Stimulated activated CD8-positive, alpha-beta memory T cell treated with anti-CD3 and anti-CD28 coated beads, Interleukin-12 subunit alpha, Interleukin-12 subunit beta, amount 100 ng/mL, for 4 hours (primary cell): ENCODE results near the gene PPP2R2C.

Experiments
- DNase-seq: peaks from one replicate; pipeline ENCODE4 v3.0.0-alpha.2; 2020; ENCODE audit warnings: low read depth

The PPP2R2C gene

DNA sequence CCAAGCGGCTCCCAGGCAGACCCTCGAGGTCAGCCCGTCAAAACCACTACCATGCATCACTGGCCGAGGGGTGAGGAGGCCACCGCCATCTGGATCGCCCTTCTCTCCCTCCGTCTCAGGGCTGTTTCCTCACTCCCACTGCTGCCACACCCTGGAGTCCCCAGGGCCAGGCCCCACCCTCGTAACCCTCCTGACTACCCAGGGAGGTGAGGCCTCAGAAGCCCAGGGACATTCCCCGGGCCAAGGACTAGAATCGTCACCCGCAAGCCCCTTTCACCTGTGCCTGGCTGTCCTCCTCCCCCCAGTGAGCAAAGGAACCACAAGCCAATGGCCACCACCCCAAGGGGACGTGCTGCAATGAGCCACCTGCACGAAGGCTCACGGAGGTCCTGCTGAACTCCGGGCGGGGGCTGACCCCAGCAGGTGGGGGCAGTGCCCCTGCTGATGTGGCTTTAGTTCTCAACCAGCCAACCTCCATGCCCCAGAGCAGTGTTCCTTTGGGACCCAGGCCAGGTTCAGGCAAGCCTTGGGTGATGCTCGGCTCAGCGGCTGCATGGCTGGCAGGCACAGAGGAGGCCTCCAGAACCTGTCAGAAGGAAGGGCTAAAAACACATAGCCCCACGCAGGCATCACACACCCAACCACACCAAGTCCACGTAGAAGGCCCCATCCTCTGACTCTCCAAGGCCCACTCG, 23.8 kb downstream of the PPP2R2C start:
- DNase-seq = no peak

DNA sequence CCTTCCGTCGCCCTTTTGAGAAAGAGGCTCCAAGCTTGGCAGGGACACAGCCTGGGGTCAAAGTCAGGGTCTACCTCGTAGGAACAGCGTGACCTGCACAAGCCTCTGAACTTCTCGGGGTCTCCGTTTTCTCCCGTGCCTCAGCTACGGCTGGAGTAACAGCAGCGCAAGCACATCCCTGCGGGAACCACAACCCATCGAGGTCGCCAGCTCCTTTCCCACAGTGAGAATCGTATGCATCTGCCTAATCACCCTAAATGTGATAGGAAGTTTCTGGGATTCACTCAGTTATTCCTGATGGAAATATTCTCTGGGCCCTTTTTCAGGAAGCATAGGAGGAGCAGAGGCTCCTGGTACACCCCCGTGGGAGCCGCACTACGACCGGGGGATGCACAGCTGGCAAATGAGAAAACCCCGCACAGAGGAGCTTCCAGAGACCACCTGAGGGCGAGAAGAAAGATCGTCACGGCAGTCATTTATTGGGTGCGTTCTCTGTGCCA, 24.7 kb downstream of the PPP2R2C start:
- no peak for DNase-seq

DNA sequence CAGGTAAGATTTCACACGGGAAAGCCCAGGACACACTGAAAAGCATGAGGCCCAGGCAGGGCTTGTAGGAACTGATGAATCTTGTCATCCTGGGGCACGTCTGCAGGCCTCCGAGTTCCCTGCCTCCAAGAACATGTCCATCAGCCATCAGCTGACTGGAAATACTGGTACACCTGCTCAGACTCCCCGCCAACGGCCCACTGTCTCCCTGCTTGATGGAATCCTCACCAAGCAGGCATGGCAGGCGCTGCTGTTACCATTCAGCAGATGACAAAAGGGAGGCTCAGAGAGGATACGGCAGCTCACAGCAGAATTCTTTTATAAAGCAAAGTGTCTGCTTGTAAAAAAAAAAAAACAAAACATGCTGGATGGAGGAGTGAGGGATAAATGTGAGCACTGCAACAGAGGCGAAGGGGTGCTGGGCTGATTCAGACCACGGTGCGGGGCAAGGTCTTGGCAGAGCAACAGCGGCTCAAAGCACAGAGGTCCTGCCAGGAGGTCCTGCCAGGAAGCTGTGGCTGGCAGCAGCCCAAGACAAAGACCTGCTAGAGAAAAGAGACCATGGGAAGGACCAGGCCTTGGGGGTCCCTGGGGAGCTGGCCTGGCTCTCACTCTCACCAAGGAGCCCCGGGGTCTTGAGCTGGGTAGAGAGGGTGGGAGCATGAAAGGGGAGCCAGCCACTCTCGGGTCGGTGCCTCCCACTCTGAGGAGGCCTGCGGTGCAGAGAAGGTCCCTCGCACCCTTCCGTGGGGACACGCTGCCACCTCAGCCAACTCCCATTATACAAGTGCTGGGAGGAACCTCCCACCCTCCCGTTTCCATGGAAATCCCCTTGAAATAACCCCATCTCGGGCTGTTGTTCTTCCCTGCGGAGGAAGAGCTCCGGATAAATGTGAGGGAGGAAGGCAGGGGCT, 25.6 kb downstream of the PPP2R2C start:
- no peak for DNase-seq

DNA sequence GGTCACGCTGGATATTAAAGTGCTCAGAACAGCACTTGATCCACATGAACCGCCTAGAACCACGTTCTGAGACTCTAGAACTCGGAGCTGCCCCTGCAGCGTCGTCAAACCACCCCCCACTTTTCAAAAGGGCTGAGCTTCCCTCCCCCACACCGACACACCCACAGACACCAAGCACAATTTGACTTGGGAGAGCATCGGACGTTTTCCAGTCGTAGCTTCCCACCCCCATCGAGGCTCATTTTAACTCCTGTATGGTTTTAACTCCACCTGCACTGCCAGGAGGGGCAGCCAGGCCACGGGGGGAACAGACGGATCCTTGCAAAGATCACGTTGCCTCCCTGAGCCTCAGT, 26.3 kb downstream of the PPP2R2C start:
- DNase-seq = no peak

DNA sequence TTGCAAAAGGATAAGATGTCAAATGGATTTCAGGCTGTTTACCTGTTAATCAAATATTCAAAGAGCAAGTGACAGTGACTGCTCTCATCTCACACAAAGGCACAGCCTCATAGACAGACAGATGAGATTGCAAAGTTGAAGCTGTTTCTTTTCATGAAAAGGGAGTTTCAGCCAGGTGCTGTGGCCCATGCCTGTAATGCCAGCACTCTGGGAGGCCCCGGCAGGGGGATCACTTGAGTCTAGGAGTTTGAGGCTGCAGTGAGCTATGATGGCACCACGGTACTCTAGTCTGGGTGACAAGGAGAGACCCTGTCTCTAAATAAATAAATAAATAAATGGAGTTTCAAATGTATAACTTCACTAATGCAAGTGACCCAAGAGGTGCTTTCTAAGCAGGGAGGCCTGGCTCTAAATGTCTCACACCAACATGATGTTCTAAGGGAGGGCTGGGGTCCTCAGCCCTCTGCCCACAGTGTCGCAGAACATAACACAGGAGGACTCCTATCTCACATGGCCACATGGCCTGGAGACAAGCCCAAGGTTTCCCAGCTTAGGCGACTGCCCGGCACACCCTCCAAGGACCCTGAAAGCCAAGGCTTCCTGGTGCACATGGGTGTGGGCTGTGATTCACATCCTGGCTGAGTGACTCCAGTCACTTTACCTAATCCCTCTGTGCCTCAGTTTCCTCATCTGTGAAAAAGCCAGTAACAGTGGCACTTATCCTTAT, 26.8 kb downstream of the PPP2R2C start:
- no peak for DNase-seq

DNA sequence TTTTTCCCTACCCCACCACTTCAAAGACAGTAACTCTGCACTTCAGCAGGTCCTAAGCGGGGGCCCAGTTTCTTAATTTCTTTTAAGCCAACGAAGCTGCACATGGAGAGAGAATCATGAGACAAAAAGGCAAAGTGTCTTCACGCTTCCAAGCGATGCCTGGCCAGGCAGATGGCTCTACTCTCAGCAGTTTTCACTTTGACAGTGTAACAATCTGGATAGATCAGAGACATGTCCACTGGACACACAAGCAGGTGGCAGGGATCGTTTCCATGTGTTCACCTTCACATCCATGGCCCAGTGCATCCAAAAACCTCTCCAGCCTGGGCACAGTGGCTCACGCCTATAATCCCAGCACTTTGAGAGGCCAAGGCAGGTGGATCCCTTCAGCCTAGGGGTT, 27.8 kb downstream of the PPP2R2C start:
- DNase-seq = no peak

DNA sequence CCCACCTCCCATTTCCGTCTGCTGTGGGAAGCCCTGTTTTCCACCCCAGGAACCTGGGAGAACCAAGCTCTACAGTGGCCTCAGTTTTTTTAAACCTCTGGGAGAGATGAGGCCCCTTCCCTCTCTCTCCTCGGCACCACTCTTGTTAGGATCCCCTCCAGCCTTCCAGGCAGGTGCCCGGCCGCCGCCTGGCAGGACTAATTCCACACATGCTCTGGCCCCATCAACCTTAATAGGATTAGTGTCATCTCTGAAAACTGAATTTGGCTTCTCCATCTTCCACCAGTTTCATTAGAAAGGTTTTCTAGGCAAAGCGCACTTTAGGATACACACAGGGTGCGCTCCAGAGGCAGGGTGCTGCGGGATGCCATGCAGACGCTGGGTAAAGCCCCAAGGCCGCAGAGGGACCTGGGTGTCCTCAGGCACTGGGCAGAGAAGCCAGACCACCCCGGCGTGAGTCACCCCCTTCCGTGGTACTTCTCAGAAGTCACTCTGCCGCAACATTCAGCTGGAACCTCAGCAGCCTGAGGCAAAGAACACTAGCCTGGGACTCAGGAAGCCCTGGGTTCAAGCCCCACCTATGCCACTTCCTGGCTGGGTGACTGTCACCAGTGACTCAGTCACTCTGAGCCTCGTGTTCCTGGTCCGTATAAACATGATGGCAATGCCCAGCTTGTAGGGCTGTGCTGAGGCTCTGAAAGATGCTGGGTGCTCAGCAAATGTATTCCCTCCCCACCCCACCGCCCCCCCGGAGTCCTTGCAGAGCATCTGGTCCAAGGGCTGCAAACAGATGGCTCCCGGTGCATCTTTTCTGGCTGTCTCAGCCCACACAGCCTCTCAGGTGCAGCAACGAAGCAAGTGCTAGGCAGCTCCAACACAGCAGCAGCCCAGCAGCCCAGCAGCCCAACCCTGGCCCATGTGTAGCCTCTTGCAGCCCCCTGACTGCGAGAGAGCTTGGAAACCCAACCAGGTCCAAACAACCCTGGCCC, 29.1 kb downstream of the PPP2R2C start:
- no peak for DNase-seq

DNA sequence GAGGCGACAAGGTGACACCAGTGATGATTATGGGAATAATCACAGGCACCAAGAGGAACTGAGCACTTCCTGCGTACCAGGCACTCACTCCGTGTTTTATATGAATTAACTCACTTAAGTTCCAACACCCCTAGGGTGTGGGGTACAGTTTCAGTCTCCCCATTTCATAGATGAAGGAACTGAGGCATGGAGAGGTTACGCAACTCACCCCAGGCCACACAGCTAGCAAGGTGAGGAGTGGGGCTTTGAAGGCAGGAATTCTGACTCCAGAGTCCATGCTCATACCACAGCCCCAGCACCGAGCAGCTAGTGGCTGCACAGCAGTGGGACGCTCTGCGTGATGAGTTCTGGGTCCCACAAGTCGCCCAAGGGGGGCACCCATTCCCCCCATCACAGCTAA, 29.9 kb downstream of the PPP2R2C start:
- no peak for DNase-seq

DNA sequence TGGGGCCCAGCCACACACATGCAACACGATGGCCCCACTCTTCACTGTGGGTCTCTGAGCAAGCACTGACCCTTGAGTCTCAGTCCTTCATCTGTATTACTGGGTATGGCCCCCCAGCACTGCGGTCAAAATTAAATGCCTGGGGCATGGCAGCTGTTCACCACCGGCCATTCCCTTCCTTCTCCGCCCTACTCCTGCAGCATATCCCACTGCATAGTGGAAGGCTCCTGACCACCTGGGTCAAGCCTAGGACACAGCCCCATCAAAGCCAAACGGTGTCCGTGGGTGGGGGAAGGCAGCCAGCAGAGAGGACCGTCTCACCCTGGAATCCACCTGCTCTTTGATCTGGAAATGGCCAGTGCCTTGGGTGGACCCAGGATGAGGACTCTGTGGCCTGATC, 30.7 kb downstream of the PPP2R2C start:
- no peak for DNase-seq

DNA sequence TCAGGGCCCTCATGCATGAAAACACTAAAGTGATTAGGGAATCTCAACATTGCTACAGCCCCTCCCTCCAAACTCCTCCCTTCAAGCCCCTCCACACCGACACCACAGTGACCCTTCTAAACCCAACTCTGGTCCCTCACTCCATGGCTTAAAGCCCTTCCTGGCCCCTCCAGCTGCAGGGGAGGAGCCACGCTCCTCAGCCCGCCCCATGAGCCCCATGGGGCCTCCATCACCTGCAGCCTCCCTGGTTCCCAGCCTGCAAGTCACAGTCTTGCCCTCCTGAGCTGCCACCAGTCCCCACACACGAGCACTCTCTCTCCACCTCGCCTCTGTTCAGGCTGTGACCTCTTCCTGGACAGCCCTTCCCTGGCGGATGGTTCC, 31.2 kb downstream of the PPP2R2C start:
- DNase-seq = no peak

DNA sequence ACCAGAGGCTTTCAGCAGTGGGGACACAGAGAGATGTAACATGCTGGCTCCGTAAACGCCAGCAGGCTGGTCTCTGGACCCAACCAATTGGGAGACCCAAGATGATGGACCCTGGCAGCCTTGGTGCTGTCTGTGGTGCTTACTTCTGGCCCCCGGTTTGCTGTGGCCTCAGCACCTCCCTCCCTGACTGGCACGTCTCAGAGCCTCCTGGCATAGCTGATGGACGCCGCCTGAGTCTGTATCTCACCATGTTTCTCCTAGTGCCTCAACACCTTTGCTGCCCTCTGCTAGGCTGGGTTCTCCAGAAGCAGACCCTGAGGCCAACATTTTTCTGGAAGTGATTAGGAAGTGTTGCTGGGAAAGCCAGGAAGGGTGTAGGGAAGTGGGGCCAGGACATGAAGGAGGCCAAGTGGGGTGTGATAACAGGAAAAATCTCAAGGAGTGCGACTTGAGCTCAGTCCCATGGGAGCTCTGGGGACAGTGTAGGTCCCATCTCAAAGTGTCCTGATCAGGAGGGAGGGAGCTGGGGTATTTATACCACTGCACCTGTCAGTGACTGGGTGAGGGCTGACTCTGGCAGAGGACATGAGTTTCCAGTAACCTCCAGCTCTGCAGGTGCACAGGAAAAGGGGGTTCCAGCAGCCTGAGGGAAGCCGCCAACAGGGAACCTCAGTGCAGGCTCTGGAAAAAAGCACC, 31.8 kb downstream of the PPP2R2C start:
- DNase-seq = no peak

DNA sequence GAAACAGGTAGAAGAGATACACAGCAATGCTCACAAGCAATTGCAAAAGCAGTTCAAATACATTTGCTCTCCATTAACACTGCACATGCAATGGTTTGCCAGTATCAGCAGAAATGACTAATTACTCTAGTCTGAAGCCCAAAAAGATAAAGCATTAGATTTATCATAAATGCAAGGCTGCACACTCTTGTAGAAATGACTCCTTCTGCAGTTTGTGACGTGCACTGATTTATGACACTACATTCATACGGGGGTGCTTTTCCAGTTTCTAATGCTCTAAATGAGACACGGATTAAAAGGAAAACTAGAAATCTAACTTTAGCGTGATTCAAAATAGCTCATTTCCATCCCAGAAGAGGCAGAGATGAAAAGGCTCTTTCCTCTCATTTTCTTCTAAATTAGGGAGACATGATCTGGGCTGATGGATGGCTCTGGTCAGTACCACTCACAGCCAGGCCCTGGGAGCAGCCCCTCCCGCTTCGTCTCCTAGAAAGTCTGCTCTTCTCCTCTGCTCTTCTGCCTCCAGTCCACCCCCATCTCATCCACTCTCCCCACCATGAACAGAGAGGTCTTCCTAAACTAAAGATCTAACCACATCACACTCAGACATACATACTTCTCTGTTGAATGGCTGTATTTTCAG, 33.2 kb downstream of the PPP2R2C start:
- no peak for DNase-seq

DNA sequence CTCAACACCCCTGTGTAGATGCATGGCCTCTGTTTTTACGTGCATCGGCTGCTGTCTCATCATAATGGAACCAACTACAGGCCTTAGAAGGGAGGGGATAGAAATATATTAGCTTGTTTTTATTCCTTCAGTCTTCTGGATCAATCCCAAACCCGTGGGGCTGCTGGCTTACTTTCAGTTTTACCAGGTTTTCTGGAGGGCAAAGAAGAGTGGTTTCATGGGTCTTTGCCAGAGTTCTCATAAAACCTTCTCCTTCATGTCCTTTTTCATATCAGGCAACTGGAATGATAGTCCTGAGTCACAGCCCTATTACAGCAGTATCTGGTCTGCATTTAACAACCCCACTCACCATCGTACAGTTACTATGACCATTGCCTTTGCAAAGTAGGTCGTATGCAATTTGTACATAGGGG, 34.6 kb downstream of the PPP2R2C start:
- DNase-seq = no peak

DNA sequence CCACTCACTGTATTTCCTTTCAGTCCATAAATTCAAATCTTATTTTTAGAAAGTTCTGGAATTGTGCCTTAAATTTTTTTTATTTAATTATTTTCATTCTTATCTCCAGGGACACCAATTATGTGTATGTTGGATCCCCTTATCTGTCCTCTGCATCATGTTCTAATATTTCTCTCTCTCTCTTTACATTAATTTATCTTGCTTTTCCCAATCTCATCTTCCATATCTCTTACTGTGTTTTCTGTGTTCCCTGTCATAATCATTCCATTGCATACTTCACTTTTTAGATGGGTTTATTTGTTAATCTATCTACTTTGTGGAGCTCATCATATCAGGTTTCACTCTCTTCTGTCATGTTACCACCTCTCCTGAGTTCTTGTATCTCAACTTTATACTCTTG, 37.4 kb downstream of the PPP2R2C start:
- DNase-seq = no peak

DNA sequence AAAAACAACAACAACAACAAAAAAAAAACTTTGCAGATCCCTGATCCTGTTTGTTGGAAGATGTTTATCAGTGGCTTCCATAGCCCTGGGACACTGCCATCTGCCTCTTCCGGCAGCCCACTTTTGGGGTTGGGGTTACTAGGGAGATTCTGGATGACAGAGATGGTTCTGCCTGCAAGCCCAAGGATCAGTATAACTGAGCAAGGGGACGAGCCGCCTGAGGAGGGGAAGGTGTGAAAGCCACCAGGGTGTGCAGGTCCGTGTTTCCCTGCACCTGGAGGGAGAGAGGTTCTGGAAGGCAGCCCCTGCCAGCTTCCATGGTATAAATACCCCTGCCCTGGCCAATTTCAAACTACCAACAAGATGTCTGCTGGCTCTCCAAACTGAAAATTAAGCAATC, 41.5 kb downstream of the PPP2R2C start:
- DNase-seq = no peak

DNA sequence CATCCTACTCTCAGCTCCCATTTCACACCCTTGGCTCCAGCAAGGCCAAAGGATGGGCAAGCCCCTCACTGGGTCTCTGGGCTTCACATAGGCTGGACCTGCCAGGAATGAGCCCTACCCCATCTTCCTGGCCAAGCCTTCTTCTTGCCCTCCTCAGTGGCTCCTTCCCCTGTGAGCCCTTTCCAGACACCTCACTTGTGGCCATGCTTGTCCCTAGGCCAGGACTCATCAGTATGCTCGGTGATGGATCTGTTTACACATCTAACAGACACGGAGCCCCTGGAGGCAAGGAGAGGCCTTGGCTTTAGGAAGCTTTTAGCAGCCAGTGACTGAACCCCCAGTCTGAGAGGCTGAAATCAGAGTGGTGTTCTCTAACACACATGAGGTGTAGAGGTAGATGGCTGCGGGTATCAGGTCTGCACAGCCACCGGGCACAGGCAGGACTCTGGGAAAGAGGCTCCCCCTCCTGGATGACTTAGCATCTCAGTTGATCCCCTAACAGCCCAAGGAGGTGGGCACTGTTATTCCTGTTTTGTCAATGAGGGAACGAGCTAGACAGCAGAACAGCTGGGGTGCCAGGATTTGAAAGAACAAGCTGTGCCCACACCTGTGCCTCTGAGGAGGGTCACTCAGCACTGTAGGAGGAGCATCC, 44.8 kb downstream of the PPP2R2C start:
- no peak for DNase-seq

DNA sequence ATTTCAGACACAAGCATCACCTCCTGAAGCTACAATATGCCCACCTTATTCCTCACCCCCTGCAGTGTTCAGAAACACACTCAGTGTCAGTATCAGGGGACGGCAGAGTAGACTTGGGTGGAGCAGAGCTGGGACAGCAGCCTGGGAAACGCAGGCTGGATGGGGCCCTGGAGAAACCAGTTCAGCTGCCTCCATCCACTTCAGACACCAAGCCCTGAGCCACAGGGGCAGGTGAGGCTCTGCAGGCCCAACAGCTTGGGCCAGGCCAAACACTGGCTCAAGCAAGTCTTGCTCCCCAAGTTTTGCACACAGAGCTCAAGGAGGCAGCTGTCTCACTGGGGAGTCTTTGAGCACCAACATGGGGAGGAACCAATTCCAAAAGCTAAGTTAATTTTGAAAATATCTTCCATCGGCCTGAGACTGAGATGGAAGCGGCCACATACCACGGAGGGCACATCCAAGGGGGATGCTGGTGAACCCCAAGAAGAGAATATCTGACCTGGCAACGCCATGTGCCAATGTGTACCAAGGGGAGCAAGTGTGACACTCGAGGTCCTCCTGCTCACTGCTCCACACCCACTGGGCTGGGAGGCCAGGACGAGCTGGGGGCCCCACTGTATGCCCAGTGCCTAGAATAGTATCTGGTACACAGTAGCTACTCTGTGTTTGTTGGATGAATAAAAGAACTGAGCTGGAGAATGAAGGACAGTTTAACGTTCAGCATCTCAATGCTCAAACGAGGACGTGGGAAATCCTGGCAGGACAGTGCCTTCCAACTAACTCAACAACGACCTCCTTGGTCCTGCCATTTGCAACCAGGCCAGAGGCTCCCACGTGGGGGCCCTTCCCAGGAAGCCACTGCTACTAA, 45.6 kb downstream of the PPP2R2C start:
- no peak for DNase-seq

DNA sequence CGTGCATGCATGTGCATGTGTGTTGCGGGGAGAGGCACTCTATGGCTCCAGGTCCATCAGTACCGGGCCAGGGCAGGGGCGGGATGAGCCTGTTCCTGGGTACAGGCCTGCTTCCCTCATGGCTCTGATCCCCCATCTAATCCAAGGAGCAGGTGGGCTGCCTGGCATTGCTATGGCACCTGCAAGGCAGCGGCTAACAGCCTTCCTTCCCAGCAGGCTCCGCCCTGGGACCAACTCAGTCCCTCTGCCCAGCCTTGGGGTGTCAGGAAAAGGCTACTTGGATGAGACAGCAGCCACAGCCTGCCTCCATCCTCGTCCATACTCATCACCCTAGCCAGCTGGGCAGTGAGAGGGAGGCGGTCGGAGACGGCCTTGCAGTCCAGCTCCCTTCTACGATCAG, 46.5 kb downstream of the PPP2R2C start:
- no peak for DNase-seq

DNA sequence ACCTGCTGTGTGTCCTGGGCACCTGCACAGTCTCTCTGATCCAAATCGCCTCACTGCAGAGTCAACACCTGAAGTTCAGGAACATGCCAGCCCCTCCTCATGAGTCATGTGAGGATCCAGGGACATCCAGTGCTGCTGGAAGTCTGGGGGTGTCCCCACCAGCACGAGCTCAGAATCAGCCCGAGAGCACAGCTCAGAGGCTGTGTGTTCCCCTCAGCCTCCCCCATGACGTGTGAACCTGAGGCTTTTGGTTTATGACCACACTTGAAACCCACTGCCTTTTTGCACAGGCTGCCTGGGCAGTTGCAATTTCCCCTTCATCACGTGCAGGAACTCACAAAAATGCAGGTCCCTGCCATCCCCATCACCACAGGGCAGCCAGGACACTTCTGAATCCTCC, 47.1 kb downstream of the PPP2R2C start:
- no peak for DNase-seq
